Measurements from ENCODE around the gene TRAF1.
A peak's percentile ranks its signal among the peaks of the same experiment; 100 is the strongest.

- TF ChIP-seq POLR2AphosphoS5 (IDR thresholded peaks at IDR 0.05) (no peak), SMC3 (conservative IDR thresholded peaks at IDR 0.05; ENCODE audit: poor library complexity) (peak; percentile 37), CTCF (IDR thresholded peaks at IDR 0.05; ENCODE audit: poor library complexity, severe bottlenecking) (peak; percentile 9), REST (IDR thresholded peaks at IDR 0.05; ENCODE audit: borderline replicate concordance) (no peak), MXI1 (conservative IDR thresholded peaks at IDR 0.05; ENCODE audit: poor library complexity, severe bottlenecking) (no peak), TAF1 (IDR thresholded peaks at IDR 0.05; ENCODE audit: low read depth) (no peak), RAD21 (conservative IDR thresholded peaks at IDR 0.05) (peak; percentile 48), EP300 (conservative IDR thresholded peaks at IDR 0.05; ENCODE audit: poor library complexity, severe bottlenecking) (no peak), EZH2 (IDR thresholded peaks at IDR 0.05; ENCODE audit: borderline replicate concordance, insufficient read depth, low read length, poor library complexity, severe bottlenecking) (no peak)
These were observed 49.1 kb downstream of the TRAF1 start for GRCh38 chr9:120877276-120878034.

Data from neural cell (in vitro differentiated cells).